T-cell (primary cell): Measurements from ENCODE around the gene ST8SIA1. TPM values are rescaled to one million over a fixed set of nuclear protein-coding genes. Genes with fewer than 3 reads are reported as not detected.
"Not testable (repeated sequence)": the region's sequence is repeated elsewhere in the genome, so short reads cannot be mapped to it uniquely, and the experiment has no call there.

ENCODE experiments used
- ATAC-seq, 4 experiments: fragments of 200-7000 bp in 3 of 4; fragments of 150-1000 bp in 1 of 4; cut with Tn5 transposase; replicated peaks in 1 of 4; 1 replicate in 3 of 4; 2 replicates in 1 of 4; pipeline ENCODE4 v1.10.0; 2021; ENCODE audit warnings: moderate library complexity in 3 of 4, mild to moderate bottlenecking in 2 of 4, moderate number of reproducible peaks in 1 of 4
- CTCF ChIA-PET, 2 donors: fragments of 300-600 bp; sonication (Branson Sonifier 250); formaldehyde crosslinking; loops; one replicate each; lab custom pipeline; 2022; ENCODE audit warnings: antibody characterized with exemption in 2 of 2; lab: Charles Lee
- POLR2A ChIA-PET, 2 donors: fragments of 300-600 bp; sonication (Branson Sonifier 250); formaldehyde crosslinking; loops; one replicate each; lab custom pipeline; 2022; ENCODE audit warnings: antibody characterized with exemption in 2 of 2; lab: Charles Lee
- DNase-seq, 35 experiments: peaks; one replicate each; pipeline versions ENCODE4 v3.0.0 to v3.0.0-alpha.2; 2013 to 2023
- H3K27ac ChIP-seq: one replicate; pipeline ENCODE4 v1.5.1; 2013; ENCODE audit warnings: low read length
- H3K27me3 ChIP-seq, 2 experiments: replicated peaks in 1 of 2; 1 replicate in 1 of 2; 2 replicates in 1 of 2; pipeline versions ENCODE4 v1.6.1 to v1.7.0; 2013; ENCODE audit warnings: low read length in 1 of 2, mixed read lengths in 1 of 2; ENCODE audit not compliant: control insufficient read depth in 2 of 2, insufficient read depth in 2 of 2; ENCODE audit errors: extremely low read depth in 1 of 2
- H3K36me3 ChIP-seq, 2 donors: 1 replicate in 1 of 2; 2 replicates in 1 of 2; pipeline versions ENCODE4 v1.6.1 to v1.7.0; 2013; ENCODE audit warnings: low read length in 1 of 2; ENCODE audit not compliant: control insufficient read depth in 2 of 2, insufficient read depth in 1 of 2; ENCODE audit errors: extremely low read depth in 1 of 2
- H3K4me1 ChIP-seq, 2 experiments: 1 replicate in 1 of 2; 2 replicates in 1 of 2; pipeline versions ENCODE4 v1.6.1 to v1.7.0; 2013; ENCODE audit warnings: low read length in 2 of 2, mixed read lengths in 1 of 2; ENCODE audit not compliant: insufficient read depth in 2 of 2, control insufficient read depth in 1 of 2; ENCODE audit errors: extremely low read depth in 1 of 2
- H3K4me3 ChIP-seq, 2 donors: 1 replicate in 1 of 2; 2 replicates in 1 of 2; pipeline versions ENCODE4 v1.5.1 to v1.7.0; 2013; ENCODE audit warnings: mild to moderate bottlenecking in 2 of 2, low read length in 1 of 2, moderate library complexity in 1 of 2; ENCODE audit not compliant: control insufficient read depth in 1 of 2; ENCODE audit errors: extremely low read depth in 1 of 2
- H3K9me3 ChIP-seq: 2 replicates; pipeline ENCODE4 v1.7.0; 2013
- H3K27ac Mint-ChIP-seq, 2 donors: one replicate each; pipeline ENCODE4 v1.8.0; 2020 to 2021; ENCODE audit warnings: mild to moderate bottlenecking in 2 of 2, mixed read lengths in 2 of 2
- H3K27me3 Mint-ChIP-seq, 2 donors: one replicate each; pipeline ENCODE4 v1.8.0; 2021 to 2022; ENCODE audit warnings: mixed read lengths in 2 of 2
- H3K36me3 Mint-ChIP-seq: one replicate; pipeline ENCODE4 v1.8.0; 2021; ENCODE audit warnings: mixed read lengths
- H3K4me1 Mint-ChIP-seq, 3 donors: one replicate each; pipeline ENCODE4 v1.8.0; 2020 to 2022; ENCODE audit warnings: mixed read lengths in 3 of 3, mild to moderate bottlenecking in 1 of 3
- H3K4me3 Mint-ChIP-seq, 3 donors: one replicate each; pipeline ENCODE4 v1.8.0; 2020 to 2022; ENCODE audit warnings: mild to moderate bottlenecking in 3 of 3, mixed read lengths in 3 of 3, moderate library complexity in 3 of 3
- H3K9me3 Mint-ChIP-seq, 3 donors: one replicate each; pipeline ENCODE4 v1.8.0; 2020 to 2022; ENCODE audit warnings: mixed read lengths in 3 of 3
- WGBS: methylation state at CpG from one replicate; pipeline ENCODE4 v1.1.5; 2013; ENCODE audit warnings: missing lambda C conversion rate; ENCODE audit not compliant: insufficient coverage; 5-methylcytosine and 5-hydroxymethylcytosine counted together
- total RNA-seq, 35 experiments: library from RNA in 6 of 35; stranded (reverse) in 6 of 35; fragments of 120-200 nt in 1 of 35; gene quantifications; one replicate each; pipeline versions ENCODE4 v1.2.1 to v1.2.4 and lab custom pipeline; 2013 to 2026

The ST8SIA1 gene, protein sequence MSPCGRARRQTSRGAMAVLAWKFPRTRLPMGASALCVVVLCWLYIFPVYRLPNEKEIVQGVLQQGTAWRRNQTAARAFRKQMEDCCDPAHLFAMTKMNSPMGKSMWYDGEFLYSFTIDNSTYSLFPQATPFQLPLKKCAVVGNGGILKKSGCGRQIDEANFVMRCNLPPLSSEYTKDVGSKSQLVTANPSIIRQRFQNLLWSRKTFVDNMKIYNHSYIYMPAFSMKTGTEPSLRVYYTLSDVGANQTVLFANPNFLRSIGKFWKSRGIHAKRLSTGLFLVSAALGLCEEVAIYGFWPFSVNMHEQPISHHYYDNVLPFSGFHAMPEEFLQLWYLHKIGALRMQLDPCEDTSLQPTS
- 10 to 100 TPM; 10.8 to 19.8 (median 15.2) TPM for total RNA-seq
- 18.9 TPM for total RNA-seq (2013)
- 2.8 to 35.5 (median 15.4) reads per million in 29 experiments for total RNA-seq (lab: John Stamatoyannopoulos, UW)

DNA sequence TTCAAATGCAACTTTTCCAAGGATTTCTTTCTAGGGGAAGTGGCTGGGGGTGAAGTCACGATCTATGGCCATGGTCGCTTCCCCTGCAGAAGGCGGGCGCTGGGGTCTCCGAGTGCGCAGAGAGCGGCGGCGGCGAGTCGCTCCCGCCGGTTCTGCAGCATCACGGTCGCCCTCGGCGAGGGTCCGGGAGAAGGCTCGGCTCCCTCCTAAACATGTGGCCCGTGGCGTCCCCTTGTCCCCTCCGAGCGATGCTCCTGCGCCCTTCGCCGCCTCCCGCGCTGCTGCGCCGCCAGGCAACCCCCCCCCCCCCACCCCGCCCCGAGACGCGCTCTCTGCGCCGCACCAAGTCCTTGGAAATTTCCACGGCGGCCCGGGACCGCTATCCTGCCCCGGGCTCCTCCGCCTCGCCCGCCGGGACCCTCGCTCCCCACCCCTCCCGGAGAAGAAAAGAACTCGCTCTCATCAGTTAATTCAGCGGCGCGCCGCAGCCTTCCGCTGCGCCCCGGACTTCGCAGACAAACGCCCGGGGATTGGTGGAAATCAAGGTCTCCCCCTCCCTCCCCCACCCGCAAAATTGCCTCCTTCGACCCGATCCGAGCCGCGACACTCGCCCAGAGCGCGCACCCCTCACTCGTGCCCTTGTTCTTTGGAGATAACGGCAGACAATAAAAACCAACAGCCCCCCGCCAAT is at the start of gene ST8SIA1:
ST8SIA1 (minus strand) TSS at position 298 of the 691 bp plus-strand sequence. CDS start 475 bp downstream, outside the sequence.
- peak within 1 kb of the TSS; percentile 75 to 89 for H3K4me3 ChIP-seq

DNA sequence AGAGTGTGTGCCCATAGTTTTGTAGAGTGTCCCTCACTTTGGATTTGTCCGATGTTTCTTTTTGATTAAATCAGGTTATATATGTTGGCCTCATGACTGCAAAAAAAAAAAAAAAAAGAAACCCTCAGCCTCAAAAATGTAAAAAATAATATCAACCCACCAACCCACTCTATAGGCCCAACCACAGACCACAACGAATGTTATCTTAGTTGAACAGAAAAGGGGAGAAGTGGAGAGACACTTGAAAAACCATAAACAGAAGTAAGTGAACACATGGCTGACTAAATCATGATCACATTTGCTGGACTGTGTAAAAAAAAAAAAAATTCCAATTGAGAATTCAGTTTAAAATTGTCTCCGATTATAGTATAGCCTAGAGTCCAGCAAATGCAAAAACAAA is 45.5 kb upstream of the ST8SIA1 start:
- Mint-ChIP-seq H3K4me1 (peaks cover 0 to 3% (median 0%) of the 10 kb centered on the region in 3 donors), H3K4me3 (no peak overlapping the region), H3K9me3 (peaks cover 0 to 3% (median 2%) of the 10 kb centered on the region in 3 donors), H3K27me3 (no peaks in the 10 kb centered on the region), H3K36me3 (no peaks in the 10 kb centered on the region), H3K27ac (no peak overlapping the region)
- POLR2A ChIA-PET: no interaction called here
- ATAC-seq (no peak), DNase-seq (no peak)
- CTCF ChIA-PET: no interaction called here
- H3K27ac ChIP-seq: no peak overlapping the region
- H3K36me3 ChIP-seq: no peaks in the 10 kb centered on the region
- no peak overlapping the region for H3K4me3 ChIP-seq
- no peaks in the 10 kb centered on the region for H3K4me1 ChIP-seq
- no peaks in the 10 kb centered on the region for H3K9me3 ChIP-seq
- no peaks in the 10 kb centered on the region for H3K27me3 ChIP-seq
- no CpG with 5 or more reads among the region's 3 CpGs for WGBS

More for the DNA sequence above, at the start of gene ST8SIA1:
- WGBS: under 1% methylated on average over 43 of the region's 70 CpGs
- peaks cover 4 to 29% of the 10 kb centered on the region in 2 experiments for H3K4me1 ChIP-seq
- peaks cover 0 to 10% of the 10 kb centered on the region in 2 experiments for H3K27me3 ChIP-seq
- CTCF ChIA-PET: interaction anchor here in 1 of 2 donors (0.7 to 1.3 kb wide), 4 partner anchors 15 to 637 kb away, joined by 3 to 9 read pairs (median 5); no protein-coding TSS in a partner anchor
- peak within 1 kb of the TSS; percentile 82 for H3K27ac ChIP-seq
- peak; percentile 54 to 66 (median 60) for ATAC-seq
- H3K9me3 ChIP-seq: no peaks in the 10 kb centered on the region
- DNase-seq: peak; percentile 15 to 77 (median 54)
- no peaks in the 10 kb centered on the region for H3K36me3 ChIP-seq
- Mint-ChIP-seq H3K36me3 (no peaks in the 10 kb centered on the region), H3K27me3 (peaks cover 10 to 11% of the 10 kb centered on the region in 2 donors), H3K4me3 (peak within 1 kb of the TSS; percentile 91 to 98 (median 96)), H3K4me1 (peaks cover 31 to 49% (median 44%) of the 10 kb centered on the region in 3 donors), H3K9me3 (no peaks in the 10 kb centered on the region), H3K27ac (peak within 1 kb of the TSS; percentile 87 to 92)
- POLR2A ChIA-PET: interaction anchor here in 1 of 2 donors (1.0 kb wide), 1 partner anchor 112 kb away, joined by 4 read pairs; no protein-coding TSS in a partner anchor

DNA sequence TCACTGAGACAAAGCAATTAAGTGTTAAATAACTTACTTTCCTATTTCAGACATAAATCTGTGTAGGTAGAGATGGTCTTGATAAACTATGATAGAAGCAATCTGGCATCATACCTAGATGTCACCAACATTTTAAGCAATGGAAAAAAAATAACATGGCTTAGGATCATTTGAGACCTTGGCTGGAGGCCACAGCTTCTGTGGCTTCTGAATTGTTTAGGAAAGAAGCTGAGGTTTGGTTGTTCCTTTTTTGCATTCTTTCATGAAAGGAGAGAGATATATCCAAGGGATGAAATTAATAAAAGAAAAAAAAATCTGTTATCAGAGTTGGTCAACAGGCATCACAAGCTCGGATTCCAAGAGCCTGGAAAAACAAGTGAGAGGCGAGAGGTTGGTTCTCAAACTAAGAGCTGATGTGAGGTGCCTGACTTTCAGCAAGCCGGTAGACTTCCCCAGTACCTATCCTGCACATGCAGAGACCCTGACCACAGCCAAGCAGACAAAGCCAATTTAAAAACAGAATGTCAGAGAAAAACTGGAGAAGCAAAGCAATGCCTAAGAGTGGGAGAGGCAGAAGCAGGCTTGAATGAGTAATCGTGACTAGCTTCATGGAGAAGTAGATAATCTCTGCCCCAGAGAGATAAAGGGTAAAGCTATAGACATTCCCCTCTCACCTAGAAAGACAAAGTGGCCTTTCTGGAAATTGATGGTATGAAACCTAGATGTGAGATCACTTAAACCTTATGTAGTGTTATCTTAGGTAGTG is 43.4 kb upstream of the ST8SIA1 start:
- Mint-ChIP-seq H3K27ac (no peak overlapping the region), H3K4me3 (no peak overlapping the region), H3K4me1 (peaks cover 5 to 13% (median 12%) of the 10 kb centered on the region in 3 donors), H3K9me3 (no peaks in the 10 kb centered on the region), H3K36me3 (no peaks in the 10 kb centered on the region), H3K27me3 (no peaks in the 10 kb centered on the region)
- peaks cover 0 to 2% of the 10 kb centered on the region in 2 experiments for H3K4me1 ChIP-seq
- ATAC-seq (no peak), DNase-seq (no peak)
- POLR2A ChIA-PET: interaction anchor here in 1 of 2 donors (0.6 kb wide), 1 partner anchor 143 kb away, joined by 9 read pairs; no protein-coding TSS in a partner anchor
- H3K4me3 ChIP-seq: no peak overlapping the region
- no CpG with 5 or more reads among the region's 4 CpGs for WGBS
- H3K36me3 ChIP-seq: no peaks in the 10 kb centered on the region
- CTCF ChIA-PET: no interaction called here
- no peak overlapping the region for H3K27ac ChIP-seq
- no peaks in the 10 kb centered on the region for H3K27me3 ChIP-seq
- H3K9me3 ChIP-seq: no peaks in the 10 kb centered on the region

DNA sequence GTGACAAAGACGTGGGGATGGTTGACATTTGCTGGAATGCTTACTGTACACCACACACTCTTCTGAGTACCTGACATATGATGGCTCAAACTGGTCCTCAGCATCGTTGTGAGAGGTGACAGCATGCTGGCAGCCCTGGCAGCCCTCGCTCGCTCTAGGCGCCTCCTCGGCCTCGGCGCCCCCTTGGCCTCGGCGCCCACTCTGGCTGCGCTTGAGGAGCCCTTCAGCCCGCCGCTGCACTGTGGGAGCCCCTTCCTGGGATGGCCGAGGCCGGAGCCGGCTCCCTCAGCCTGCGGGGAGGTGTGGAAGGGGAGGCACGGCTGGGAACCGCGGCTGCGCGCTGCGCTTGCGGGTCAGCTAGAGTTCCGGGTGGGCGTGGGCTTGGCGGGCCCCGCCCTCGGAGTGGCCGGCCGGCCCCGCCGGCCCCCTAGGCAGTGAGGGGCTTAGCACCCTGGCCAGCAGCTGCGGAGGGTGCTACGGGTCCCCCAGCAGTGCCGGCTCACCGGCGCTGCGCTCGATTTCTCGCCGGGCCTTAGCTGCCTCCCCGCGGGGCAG is 42.2 kb upstream of the ST8SIA1 start:
- POLR2A ChIA-PET, H3K9me3 ChIP-seq, H3K27ac ChIP-seq, H3K27me3 Mint-ChIP-seq, DNase-seq, H3K27ac Mint-ChIP-seq, H3K4me3 ChIP-seq, H3K27me3 ChIP-seq, ATAC-seq, H3K36me3 Mint-ChIP-seq, H3K9me3 Mint-ChIP-seq, H3K4me1 ChIP-seq, H3K36me3 ChIP-seq, CTCF ChIA-PET, H3K4me3 Mint-ChIP-seq: not testable (repeated sequence)
- WGBS: 97% methylated on average over 29 of the region's 44 CpGs
- H3K4me1 Mint-ChIP-seq: peaks cover 5 to 13% (median 12%) of the 10 kb centered on the region in 3 donors

DNA sequence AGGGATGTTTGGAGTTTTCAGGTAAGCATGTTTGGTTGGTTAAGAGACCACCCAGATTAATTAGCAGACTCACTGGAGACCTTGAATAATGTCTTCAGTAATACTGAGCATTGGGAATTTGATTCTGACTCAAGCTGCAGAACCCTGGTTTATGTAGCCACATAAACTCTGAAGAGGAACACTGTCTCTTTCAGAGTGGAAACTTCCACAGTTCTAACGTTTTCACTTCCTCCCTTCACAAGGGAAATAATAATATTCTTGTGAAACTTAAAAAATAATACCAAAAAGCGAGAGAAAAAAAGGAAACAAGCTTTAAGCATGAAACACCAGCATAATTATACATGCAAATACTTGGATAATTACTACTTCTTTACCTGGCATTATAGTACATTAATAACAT is 40.0 kb upstream of the ST8SIA1 start:
- H3K9me3 ChIP-seq: no peaks in the 10 kb centered on the region

More for the DNA sequence above, 40.0 kb upstream of the ST8SIA1 start:
- CTCF ChIA-PET: interaction anchor here in 1 of 2 donors (0.6 kb wide), 1 partner anchor 25 kb away, joined by 3 read pairs; no protein-coding TSS in a partner anchor
- Mint-ChIP-seq H3K27me3 (no peaks in the 10 kb centered on the region), H3K4me1 (peaks cover 5 to 12% (median 10%) of the 10 kb centered on the region in 3 donors), H3K4me3 (no peak overlapping the region), H3K27ac (no peak overlapping the region), H3K36me3 (no peaks in the 10 kb centered on the region), H3K9me3 (peaks cover 0 to 4% (median 0%) of the 10 kb centered on the region in 3 donors)
- WGBS: no CpG with 5 or more reads among the region's 2 CpGs
- H3K36me3 ChIP-seq: no peaks in the 10 kb centered on the region
- no peaks in the 10 kb centered on the region for H3K27me3 ChIP-seq
- no peak for ATAC-seq
- DNase-seq: no peak
- POLR2A ChIA-PET: interaction anchor here in 1 of 2 donors (0.7 kb wide), 1 partner anchor 34 kb away, joined by 4 read pairs; no protein-coding TSS in a partner anchor
- H3K27ac ChIP-seq: no peak overlapping the region
- peaks cover 0 to 2% of the 10 kb centered on the region in 2 experiments for H3K4me1 ChIP-seq
- no peak overlapping the region for H3K4me3 ChIP-seq
